Stimulated activated CD8-positive, alpha-beta memory T cell treated with anti-CD3 and anti-CD28 coated beads, Interleukin-15, amount 100 ng/mL, for 48 hours (primary cell): ENCODE results near the gene GNPDA1.

ENCODE experiments used
- DNase-seq, 2 donors: peaks; one replicate each; pipeline ENCODE4 v3.0.0-alpha.2; 2020; ENCODE audit warnings: low read depth in 2 of 2

Gene GNPDA1

GRCh38 chr5:141957367-141957996 lies 55.3 kb downstream of the GNPDA1 start:
- DNase-seq: no peak

- DNase-seq: no peak
Measured at GRCh38 chr5:141954194-141954593, 58.6 kb downstream of the GNPDA1 start.

- DNase-seq: no peak
Measured at GRCh38 chr5:141952020-141952419, 60.8 kb downstream of the GNPDA1 start.

- peak in 1 of 2 donors; percentile 11 for DNase-seq
Measured at GRCh38 chr5:141951332-141951781, 61.5 kb downstream of the GNPDA1 start.
